PFSK-1 (cell line): ENCODE measurements around the gene ATXN7L3B.

Source experiments
- FOXP2 ChIP-seq: optimal IDR thresholded peaks from 2 replicates; pipeline ENCODE3; 2011; ENCODE audit warnings: borderline replicate concordance, control low read depth, inconsistent platforms; ENCODE audit not compliant: insufficient read depth; ENCODE audit errors: extremely low read length, extremely low read depth
- POLR2AphosphoS5 ChIP-seq: IDR thresholded peaks from 2 replicates; pipeline ENCODE4 v1.6.1; 2012; ENCODE audit warnings: low read depth, mild to moderate bottlenecking, control low read depth, low read length, moderate library complexity
- SIN3A ChIP-seq: IDR thresholded peaks from 2 replicates; pipeline ENCODE4 v1.6.1; 2012; ENCODE audit warnings: mild to moderate bottlenecking, low read length, moderate library complexity, borderline replicate concordance; ENCODE audit not compliant: insufficient read depth
- TAF1 ChIP-seq: IDR thresholded peaks from 2 replicates; pipeline ENCODE4 v1.6.1; 2012; ENCODE audit warnings: low read length, control low read depth, borderline replicate concordance; ENCODE audit not compliant: insufficient read depth
- TF ChIP-seq, protein P1 (sequence below), 2 experiments: IDR thresholded peaks; 2 replicates each; pipeline versions ENCODE4 v1.6.1 to v1.8.0; 2011 to 2012; ENCODE audit warnings: low read depth in 2 of 2, low read length in 2 of 2, control low read depth in 1 of 2, inconsistent platforms in 1 of 2, mild to moderate bottlenecking in 1 of 2, moderate library complexity in 1 of 2; ENCODE audit not compliant: insufficient read depth in 1 of 2

DNA sequence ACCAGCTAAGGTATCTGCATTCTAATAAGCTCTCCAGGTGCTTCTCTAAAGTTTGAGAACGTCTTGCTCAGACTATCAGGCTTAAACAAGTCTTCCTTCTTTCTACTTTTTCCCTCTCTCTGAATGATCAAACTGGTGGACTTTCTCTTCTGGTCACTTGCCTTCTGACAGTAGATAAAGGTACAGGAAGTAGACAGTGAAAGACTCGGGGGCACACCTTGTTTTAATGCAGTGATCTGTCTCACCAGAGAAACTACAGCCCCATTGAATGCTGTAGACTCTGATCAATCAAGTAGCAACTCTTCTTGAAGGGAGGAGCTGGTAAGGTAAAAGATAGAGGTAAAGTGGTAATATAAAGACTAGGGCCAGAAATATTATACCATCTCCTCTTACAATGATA lies 48.1 kb upstream of the ATXN7L3B start:
- TF ChIP-seq POLR2AphosphoS5: no peak
- no peak for TF ChIP-seq FOXP2
- TF ChIP-seq TAF1: no peak
- TF ChIP-seq, protein P1, sequence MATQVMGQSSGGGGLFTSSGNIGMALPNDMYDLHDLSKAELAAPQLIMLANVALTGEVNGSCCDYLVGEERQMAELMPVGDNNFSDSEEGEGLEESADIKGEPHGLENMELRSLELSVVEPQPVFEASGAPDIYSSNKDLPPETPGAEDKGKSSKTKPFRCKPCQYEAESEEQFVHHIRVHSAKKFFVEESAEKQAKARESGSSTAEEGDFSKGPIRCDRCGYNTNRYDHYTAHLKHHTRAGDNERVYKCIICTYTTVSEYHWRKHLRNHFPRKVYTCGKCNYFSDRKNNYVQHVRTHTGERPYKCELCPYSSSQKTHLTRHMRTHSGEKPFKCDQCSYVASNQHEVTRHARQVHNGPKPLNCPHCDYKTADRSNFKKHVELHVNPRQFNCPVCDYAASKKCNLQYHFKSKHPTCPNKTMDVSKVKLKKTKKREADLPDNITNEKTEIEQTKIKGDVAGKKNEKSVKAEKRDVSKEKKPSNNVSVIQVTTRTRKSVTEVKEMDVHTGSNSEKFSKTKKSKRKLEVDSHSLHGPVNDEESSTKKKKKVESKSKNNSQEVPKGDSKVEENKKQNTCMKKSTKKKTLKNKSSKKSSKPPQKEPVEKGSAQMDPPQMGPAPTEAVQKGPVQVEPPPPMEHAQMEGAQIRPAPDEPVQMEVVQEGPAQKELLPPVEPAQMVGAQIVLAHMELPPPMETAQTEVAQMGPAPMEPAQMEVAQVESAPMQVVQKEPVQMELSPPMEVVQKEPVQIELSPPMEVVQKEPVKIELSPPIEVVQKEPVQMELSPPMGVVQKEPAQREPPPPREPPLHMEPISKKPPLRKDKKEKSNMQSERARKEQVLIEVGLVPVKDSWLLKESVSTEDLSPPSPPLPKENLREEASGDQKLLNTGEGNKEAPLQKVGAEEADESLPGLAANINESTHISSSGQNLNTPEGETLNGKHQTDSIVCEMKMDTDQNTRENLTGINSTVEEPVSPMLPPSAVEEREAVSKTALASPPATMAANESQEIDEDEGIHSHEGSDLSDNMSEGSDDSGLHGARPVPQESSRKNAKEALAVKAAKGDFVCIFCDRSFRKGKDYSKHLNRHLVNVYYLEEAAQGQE (IDR thresholded peaks at IDR 0.05; ENCODE audit: insufficient read depth in 1 of 2, low read depth in 2 of 2, low read length in 2 of 2): no peak
- TF ChIP-seq SIN3A: no peak
